Amygdala (tissue), 56 donors: ENCODE results near the gene RAD51B.

ENCODE experiments used
- DNase-seq, 56 donors: peaks; one replicate each; lab custom pipeline; 2025; lab: John Stamatoyannopoulos, UW

RAD51B gene

DNA sequence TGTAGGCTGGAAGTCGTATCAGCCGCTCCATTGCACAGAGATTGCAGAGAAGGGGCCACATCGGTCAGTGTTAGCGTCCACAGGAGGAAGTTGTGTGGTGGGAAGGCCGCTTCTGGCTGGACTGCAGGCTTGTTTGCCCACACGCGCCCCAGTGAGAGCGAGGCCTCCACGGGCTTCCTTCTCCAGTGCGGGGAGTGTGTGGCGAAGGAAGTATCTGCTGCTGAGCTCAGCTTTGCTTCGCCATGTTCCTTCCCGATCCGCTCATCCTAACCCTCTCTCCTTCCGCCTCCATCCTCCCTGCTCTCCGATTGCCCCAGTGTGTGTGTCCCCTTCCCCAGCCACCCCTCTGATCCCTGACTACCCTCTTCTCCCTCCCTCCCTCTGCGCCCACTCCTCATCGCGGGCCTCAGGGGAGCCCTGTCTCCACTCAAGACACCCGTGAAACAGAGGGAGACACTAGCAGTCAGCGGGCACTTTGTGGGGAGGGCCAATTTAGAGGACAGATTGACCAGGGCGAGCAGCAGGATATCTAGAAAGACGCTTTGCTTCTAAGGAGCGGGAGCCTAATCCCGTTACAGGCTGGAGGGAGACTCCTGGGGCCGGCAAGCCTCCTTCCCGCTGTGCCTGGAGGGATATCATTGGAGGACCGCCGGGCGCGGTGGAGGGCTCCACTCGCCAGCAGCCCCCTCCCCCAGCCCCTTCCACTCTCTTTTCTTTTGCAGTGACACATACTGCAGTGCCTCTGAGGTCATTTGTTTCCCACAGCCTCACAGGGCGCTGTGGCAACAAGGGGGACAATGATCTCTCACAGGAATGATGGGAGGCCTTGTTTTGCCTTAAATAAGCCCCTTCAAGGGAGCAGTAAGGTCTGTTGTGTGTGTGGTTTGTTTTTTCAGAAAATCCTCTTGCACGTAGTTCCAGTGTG is 544.5 kb downstream of the RAD51B start:
- peak in 44 of 56 donors; percentile 16 to 75 (median 43) for DNase-seq

DNA sequence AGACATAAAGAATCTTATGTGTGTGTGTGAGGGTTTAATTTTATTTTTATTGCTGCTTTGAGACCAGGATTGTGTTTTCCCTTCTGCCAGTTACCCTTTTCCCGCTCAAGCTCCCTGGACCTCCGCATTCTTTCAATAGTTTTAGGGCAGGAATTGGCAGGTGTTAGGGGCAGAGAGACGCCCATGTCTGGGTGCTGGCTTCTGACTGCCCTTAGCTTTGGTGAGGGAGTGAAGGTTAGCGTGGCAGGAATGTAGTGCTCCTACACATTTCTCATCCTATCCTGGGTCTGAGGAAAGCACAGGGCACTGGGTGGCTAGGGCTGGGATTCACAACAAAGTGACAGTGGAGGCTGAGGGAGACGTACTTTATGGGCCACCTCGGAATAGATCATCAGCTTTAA is 545.2 kb downstream of the RAD51B start:
- DNase-seq: no peak

GRCh38 chr14:68365228-68365627 is 545.6 kb downstream of the RAD51B start:
- DNase-seq: no peak

GRCh38 chr14:68366656-68367055 is 547.1 kb downstream of the RAD51B start:
- no peak for DNase-seq

- DNase-seq: no peak
Observed at GRCh38 chr14:68367536-68367935, 548.0 kb downstream of the RAD51B start.

DNA sequence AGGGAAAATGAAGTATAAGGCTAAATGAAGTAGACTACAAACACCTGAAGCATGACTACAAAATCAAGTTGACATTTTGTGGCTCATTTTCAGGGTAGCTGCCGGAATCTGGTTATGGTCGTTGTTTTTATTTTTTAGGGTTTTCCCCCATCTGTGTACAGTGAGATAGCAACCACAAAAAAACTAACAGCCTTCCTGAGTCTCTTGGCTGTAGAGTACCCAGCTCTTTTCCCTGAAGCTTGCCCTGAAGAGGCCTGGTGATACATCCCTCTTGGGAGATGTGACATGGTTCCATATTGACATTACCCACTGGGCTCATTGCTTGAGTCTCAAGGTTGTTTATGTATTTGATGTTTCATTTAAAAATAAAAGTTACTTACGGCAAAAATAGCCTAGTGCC is 549.3 kb downstream of the RAD51B start:
- no peak for DNase-seq

- no peak for DNase-seq
Observed at GRCh38 chr14:68369281-68370056, 549.9 kb downstream of the RAD51B start.

GRCh38 chr14:68370057-68370360 is 550.4 kb downstream of the RAD51B start:
- DNase-seq: no peak

DNA sequence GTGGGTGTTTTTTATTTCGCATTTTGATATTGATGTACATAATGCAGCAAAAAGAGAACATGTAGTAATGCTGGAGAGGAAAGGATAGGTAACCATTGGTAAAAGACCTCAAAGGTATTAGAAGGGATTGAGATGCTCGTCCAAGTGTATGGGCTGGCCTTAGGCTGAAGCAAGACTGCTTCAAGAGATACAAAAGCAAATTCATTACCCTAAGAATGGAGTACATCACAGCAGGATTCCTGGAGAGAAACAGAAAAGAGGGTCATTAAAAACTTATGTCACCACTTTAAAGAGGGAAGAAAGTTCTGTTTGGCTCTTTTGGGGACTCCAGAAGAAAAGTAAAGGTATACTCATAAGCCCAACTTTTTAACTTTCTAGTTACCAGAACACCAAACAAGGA is 552.8 kb downstream of the RAD51B start:
- DNase-seq: no peak

GRCh38 chr14:68373124-68373646 is 553.6 kb downstream of the RAD51B start:
- DNase-seq: no peak

- no peak for DNase-seq
Observed at GRCh38 chr14:68373847-68374444, 554.4 kb downstream of the RAD51B start.

DNA sequence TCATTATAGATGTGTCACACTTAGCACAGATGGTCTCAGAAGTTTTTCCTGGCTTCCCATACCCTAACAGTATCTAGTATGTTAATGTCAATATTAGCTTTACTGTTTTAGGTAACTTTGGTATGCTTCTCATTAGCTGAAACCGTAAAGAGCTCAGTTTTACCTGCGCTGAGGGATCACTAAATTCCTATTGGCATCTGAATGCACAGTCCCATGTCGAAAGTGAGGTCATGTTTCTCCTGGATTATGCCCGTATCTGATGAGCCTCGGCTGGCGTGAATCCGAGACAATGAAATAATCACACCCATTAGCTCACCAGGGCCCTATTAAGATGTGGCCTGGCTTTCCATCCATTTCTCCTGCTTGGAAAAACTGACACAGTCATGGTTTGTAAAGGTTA is 555.1 kb downstream of the RAD51B start:
- DNase-seq: no peak

- no peak for DNase-seq
Observed at GRCh38 chr14:68375376-68375775, 555.8 kb downstream of the RAD51B start.

DNA sequence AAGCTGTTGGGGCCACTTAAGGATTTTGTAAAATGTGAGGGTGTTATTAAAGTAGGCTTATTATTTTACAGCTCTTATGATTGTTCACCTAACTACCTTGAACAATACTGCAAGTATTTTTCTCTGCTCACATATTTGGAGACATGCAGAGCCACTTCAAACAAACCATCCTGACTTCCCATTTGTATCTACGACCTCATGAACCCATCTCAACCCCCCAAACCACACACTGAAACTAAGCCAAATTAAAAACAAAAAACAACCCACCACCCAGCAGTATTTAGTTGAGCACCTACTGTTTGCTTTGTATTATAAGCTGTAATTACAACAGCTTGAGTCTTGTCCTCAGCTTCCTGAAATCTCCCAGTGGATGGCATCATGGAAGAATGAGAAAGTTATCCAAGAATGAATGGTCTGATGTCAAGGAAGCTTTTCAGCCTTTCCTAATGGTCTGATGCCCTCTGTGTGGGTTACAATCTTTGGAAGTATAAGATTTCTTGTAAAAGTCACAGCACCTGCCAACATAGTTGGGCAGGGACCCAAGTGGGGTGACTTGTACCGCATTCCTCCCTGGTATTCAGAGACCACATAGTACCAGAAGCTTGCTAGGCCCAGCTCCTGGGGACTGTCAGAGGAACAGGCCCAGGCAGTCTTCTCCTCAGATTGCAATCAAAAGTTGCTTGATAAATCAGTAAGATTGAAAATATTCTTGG is 556.6 kb downstream of the RAD51B start:
- no peak for DNase-seq

- no peak for DNase-seq
Observed at GRCh38 chr14:68377006-68377405, 557.4 kb downstream of the RAD51B start.

DNA sequence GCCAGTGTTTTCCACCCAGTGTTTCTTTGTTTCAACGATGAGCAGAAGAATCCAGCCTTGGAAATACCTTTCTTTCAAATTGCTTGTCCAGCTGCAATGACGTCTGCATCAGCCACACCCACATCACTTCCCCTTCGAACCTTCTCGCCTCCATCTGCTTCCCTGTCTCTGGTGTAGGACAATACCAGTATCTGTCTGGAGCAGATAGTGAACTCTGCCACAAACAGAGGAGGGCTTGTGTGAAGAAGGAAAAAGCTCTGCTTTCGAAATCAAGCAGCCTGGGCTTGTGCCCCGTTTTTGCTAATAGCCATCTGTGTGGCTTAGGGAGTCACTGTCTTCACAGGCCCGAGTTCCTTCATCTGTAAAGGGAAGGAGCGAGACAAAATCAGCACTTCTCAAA is 557.9 kb downstream of the RAD51B start:
- peak in 49 of 56 donors; percentile 24 to 88 (median 54) for DNase-seq

DNA sequence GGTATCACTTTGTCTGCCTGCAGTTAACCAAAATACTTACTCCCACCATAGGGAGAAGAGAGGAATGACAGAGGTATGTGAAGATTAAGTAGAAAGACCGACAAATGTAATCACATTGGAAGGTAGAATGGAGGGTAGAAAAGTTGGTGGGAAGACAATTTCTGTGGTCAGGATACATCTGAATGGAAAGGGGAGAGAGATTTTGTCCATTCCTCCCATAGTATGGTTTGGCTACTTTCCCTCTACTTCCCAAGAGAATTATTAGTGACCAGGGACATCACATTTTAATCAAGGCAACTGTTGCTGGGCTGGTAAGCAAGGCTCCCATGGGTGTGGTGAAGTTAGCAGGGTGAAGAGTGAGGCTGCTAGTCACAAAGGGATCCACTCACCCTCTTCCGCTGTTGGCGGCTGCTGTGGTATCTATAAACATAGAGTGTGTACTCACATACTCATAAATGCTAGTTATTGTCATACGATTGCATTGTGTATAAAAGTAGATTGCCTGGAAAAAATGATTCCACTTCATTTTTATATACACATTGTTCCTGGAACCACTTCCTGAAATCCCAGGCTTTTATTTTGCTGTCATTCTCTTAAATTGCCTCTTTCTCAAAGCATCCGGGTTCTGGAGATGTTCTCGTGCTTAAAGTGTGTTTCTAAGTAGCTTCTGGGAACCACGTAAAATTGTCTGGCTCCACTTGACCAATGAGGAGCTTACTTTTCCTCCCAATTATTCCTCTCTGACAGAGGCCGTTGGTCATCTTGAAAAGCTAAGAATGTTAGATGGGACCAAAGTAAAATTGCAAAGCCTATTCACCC is 560.1 kb downstream of the RAD51B start:
- no peak for DNase-seq

- no peak for DNase-seq
Observed at GRCh38 chr14:68380329-68380741, 560.8 kb downstream of the RAD51B start.

DNA sequence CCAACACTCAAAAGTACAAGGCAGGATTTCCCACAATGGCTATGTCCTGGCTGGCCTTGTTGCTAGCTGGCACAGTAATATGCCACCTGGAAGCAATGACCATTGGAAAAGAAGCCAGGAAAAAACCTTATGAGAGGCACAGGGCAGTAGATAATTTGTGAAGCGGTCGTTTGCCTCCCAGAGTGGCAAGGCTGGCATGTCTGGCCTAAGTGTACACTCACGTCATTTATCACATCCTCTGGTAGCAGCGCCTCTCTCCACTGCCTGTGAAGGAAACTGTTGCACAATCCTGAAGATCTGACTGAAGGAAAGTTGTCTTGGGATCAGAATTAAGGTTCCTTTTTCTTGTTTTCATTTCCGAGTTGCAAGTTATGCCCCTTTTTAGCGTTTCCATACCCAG is 564.8 kb downstream of the RAD51B start:
- peak in 17 of 56 donors; percentile 9 to 54 (median 23) for DNase-seq

- no peak for DNase-seq
Observed at GRCh38 chr14:68384881-68385280, 565.3 kb downstream of the RAD51B start.
